GM18909 (cell line): ENCODE measurements around the gene LRRC4B.

ENCODE experiments used
- ATAC-seq: cut with Tn5 transposase; IDR thresholded peaks from one replicate; pipeline ENCODE4 v1.9.1; 2021; ENCODE audit warnings: mild to moderate bottlenecking; ENCODE audit not compliant: unreplicated experiment, poor library complexity

The LRRC4B gene

DNA sequence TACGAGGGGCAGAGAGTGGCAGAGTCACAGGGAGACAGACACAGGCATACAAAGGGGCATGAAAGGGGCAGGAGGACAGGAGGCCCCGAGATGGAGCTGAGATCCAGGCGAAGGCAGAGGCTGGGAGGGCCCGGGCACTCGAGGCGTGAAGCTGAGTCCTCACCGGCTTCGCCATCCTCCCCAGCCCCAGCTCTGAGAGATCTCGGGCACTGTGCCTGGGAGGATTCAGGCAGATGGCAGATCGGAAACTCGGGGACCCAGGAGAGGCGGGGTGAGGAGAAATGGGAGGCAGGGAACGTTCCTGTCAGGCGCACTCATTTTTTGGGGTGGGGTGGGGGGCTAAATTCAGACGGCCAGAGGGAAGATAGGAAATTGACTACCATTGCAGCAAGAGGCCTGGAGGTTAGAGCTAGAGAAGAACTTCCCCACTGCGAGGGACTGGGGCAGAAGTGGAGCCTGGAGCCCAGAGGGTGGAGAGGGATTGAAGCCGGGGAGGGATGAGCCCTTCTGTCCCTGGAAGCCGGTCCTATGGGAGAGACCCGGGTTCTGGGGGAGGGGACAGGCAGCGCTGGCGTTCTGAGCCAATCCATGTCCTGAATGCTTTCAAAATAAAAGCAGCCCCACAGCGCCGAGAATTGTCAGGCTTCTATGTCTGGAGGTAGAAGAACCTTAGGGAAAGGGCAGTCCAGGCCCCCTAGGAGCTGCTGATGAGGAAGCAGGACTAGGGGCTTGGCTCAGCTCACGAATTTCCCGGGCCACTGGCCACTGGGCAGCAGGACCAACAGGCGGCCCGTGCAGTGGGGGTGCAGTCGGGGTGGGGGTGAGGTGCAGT, 12.6 kb downstream of the LRRC4B start:
- no peak for ATAC-seq

DNA sequence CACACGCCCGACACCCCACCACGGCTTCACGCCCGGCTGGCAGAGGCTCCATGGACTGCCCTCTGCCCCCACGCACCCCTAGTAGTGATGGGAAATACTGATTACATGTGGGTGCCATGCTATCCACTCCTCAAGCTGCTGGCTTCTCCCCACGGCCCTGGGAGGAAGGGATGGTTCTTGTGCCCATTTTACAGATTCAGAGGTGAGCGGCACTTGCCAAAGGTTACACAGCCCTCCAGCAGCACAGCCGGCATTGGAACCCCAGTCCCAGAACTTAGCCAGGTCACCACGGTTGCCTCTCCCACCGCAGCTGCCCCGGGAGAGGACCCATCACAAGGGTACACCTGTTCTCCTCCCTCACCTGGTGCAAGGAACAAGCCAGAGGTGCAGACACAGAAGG, 13.2 kb downstream of the LRRC4B start:
- ATAC-seq: no peak

DNA sequence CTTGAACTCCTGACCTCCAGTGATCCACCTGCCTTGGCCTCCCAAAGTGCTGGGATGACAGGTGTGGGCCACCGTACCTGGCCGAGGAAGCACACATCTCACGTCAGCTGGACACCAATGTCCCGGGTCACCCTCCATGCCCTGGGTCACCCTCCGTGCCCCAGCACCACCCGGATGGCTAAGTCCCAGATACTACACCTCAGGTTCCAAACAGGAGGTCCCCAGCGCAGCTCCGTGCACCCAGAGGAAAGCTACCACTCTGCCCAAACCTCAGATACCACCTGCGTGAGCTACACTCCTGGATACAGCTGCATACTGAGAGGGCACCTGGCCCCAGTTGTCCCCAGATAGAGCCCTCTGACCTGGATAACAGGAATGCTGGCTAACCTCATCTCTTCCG, 14.0 kb downstream of the LRRC4B start:
- no peak for ATAC-seq

DNA sequence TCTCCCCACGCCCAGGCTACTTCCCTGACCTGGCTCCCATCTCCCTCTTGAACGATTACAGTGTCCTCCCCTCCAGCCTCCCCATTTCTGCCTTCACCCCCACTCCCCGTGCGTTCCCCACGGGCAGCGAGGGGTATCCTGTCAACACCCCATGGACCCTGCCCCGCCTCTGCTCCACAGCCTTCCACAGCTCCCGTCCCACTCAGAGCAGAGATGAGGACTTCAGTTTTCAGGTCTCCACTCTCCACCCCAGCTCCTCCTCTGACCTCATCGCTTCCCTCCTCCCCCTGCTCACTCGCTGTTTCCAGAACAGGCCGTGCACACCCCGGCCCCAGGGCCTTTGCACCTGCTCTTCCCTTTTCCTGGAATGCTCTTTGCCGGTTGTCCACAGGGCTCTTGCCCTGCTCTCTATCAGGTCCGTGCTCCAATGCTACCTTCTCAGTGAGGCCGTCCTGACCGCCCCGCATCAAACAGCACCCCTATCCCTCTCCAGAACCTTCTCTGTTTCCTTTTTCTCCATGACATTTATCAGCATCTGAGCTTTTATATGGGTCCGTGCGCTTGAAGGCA, 15.0 kb downstream of the LRRC4B start:
- no peak for ATAC-seq

DNA sequence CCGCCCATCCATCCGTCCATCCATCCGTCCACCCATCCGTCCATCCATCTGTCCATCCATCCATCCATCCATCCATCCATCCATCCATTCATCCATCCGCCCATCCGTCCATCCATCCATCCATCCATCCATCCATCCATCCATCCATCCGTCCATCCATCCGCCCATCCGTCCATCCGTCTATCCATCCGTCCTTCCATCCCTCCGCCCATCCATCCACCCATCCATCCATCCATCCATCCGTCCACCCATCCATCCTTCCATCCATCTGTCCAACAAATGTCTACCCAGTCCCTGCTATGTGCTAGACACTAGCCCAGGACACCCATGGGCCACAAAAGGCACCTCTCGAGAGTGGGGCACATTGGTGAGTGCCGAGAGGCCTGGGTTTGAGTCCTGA, 15.7 kb downstream of the LRRC4B start:
- no peak for ATAC-seq

DNA sequence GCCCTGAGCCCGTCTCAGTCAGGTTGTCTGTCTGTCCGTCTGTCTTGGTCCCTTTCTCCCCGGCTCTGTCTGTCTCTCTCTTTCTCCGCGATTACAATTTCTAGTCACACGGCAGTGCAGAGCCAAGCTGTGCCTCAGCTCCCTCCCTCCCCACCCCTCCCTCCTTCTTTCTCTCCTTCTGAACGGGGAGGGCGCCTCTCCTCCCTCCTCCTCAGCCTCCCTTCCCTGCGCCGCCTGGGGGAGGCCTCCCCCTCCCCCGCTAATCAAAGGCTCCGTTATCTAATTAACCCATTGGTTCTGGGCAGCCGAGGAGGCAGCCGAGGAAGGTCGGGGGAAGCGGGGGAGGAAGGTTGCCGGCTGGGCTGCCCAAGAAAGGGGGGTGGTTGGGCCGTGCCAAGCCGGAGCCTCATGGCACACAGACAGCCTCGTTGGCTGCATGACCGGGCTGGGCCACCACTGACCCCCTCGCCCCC, 16.5 kb downstream of the LRRC4B start:
- ATAC-seq: no peak

DNA sequence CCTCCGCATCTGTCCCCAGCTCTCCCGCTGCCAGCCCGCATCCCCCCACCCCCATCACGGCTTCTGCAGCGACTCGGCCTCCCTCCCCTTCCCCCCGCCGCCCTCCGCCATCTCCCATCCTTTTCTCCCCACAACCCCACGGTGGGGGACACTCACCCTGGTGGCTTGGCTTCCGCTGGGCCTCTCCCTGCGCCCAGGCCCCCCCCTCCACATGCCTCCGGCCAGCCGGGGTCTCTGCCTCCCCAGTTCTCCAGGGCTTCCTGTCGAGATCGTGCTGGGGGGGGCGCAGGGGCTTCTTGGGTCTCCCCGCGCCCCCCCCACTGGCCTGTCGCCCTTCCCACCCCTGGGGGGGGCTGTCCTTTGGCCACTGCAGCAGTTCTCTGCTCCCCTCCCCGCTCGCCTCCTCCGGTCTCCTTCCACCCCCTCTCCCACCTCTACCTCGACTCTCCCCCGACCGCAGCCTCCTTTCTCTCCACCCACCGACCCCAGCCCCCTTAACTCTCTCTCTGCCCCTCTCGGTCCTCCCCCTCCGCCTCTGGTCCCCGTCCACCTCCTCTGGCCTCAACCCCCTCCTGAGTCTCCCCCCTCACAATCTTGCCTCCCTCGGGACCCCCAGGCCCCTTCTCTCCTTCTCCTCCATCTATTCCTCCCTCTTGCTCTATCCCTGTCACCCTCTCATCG, 17.1 kb downstream of the LRRC4B start:
- no peak for ATAC-seq

DNA sequence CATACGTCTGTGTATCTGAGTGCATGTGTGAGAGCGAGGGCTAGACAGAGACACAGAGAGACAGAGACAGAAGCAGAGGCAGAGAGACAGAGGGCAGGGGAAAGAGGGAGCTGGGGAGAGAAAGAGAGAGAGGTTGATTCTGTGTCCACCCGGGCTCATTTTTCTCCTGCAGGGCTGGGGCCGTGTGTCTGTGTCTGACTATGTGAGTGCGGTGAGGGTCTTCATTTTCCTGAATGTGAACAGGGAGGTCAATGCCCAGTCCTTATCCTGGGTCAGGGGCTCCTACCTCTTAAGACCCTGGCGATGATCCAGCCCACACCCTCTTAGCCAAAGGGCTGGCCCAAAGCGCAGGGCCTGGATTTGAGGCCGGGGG, 17.7 kb downstream of the LRRC4B start:
- no peak for ATAC-seq

DNA sequence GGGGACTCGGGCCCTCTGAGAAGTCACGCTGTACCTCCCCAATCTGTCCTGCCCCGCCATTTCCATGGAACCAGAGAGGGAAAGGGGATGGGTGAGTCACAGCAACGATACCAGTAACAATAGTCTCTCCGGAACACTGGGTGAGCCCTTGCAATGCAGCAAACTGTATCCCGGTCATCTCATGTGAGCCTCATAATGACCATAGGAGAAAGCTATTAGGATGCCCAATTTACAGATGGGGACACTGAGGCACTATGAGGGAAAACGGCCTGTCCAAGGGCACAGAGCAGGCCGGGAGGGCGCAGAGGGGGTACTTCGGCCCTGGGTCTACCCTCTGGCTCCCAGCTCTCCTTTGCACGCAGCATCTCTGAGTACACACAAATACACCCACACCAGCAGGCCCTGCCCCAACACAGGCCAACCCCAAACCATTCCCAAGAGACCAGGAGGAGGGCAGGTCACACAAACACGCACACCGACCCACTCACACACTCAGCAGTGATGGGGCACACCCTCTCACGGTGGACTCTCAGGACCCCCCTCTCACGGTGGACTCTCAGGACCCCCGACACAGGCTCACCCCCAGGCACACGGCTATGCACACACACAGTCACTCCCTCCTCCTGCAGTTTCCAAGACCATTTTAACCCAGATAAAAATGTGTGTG, 18.2 kb downstream of the LRRC4B start:
- ATAC-seq: no peak

DNA sequence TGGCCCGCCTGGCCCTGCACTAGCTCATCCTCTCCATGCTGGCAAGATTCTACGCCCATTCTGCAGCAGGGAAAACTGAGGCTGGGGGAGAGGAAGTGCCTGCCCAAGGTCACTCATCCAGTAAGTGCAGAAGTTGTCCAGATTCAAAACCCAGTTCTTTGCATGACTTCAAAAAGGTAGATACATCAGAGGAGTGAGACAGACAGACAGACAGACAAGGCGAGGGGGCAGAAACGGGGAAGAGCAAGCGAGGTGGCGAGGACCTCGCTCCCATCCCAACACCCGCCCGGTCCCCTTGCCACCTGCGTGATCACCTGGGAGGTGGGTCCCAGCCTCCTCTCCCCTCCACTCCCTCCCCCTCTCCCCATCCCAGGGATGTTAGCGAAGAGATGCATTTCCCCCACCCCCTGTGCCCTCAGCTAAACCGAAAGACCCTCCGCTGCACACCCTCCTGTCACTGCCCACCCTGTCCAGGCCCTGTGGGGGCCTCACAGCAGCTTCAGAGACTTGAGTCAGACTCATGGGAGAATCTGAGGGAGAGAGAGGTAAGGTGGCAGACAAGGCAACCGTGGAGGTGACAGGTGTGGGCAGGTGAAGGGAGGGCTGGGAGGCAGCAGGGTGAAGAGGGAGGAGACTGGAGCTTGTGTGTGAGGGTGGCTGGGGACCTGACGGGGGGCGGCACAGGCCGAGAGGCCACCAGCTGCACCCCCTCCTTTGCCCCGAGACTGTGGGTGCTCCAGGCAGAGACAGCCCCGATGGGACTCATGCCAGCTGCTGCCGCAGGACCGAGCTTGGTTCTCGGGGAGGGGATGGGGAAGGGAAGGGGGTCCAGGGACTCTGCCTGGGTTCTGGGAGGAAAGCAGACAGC, 18.9 kb downstream of the LRRC4B start:
- ATAC-seq: no peak

DNA sequence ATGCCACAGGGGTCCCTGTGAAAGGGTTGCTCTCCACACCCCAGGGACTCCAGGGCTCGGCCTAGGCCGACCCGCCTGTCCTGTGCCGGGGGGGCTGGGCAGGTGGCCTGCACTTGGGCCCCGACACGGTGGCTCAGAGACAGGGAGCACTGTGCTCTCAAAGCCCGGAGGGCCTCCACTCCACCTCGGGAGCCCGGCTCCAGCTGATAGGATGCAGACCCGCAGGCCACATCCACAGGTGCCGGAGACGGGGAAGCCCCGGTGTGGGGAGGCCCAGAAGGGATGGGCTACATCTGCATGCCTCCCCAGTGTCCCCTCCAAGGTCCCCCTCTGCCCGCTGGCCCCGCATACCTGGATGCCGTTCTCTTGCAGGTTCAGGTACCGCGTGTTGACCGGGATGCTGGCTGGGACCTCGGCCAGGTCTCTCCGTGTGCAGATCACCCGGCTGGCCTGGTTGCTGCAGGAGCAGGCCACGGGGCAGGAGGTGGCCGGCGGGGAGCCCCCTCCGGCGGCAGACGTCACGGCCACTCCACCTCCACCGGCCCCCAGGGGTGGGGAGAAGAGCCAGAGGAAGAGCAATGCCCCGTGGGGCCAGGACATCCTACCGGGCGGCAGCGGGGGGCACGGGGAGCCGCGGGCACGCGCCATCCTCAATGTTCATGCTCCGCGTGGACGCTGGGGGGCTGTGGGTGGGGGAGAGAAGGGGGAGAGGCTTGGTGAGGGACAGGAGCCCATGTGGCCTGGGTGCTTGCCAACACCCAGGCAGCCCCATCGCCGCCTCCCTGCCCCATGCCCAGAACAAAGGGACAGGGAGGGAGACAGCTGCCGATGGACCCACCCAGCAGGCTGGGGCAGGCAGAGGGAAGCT, 19.8 kb downstream of the LRRC4B start:
- no peak for ATAC-seq

DNA sequence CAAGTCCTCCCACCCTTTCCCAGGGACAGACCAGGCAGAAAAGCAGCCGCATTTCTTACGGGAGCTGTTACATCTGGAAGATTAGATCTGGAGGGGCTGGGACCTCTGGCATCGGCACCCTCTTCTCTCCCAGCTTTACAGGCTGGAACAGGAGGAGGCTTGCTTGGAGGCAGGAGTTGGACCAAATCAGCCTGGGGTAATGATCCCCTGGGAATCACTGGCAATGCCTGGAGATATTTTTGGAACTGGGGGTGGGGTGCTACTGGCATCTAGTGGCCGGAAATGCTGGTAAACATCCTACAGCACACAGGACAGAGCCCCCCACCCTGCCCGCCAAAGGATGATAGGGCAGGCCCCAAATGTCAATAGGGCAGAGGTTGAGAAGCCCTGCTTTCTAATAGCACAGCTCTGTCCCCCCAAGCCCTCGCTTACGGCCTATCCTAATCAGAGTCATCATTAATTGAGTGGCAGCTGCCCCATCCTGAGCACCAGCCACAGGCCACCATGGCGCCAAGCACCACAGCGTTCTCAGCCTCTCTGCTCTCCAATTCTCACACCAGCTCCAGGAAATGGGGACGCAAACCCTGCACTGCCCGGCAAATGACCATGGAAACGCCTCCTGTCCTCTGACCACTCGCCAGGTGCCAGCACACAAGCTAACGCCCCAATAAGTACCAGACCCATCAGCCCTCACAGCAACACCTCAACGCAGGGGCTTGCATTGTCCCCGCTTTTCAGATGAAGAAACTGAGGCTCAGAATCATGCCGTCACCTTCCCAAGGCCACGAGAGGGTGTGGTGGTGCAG, 20.6 kb downstream of the LRRC4B start:
- ATAC-seq: no peak

DNA sequence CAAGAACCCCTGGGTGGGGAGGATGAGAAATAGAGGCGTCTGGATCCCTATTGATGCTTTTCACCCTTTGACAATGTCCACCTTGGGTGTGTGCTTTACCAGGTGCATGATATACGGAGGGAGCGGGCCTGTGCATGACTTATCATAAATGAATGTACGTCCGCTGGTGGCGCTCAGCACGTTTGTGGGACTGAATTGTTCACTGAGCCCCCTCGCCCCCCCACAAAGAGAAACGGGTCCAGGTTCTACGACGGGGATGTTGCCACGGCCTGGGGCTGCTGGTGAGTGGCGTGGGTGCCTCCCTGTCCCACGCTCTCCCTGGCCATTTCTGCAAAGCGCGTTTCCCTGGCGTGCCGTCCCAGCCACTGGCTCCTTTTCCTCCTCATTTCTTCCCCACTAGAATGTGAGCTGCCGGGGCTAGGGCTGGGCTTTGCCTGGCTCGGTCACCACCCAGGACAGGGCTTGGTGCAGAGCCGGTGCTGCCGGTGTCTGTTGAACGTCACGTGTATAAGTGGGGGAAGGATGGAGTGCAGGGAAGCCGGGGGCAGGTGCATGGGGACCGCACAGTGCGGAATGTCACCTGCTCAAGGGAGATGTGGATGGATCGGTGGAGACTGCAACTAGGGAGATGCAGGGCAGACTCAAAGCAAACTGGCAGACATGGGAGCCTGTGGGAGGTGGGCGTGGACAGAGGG, 21.6 kb downstream of the LRRC4B start:
- no peak for ATAC-seq

DNA sequence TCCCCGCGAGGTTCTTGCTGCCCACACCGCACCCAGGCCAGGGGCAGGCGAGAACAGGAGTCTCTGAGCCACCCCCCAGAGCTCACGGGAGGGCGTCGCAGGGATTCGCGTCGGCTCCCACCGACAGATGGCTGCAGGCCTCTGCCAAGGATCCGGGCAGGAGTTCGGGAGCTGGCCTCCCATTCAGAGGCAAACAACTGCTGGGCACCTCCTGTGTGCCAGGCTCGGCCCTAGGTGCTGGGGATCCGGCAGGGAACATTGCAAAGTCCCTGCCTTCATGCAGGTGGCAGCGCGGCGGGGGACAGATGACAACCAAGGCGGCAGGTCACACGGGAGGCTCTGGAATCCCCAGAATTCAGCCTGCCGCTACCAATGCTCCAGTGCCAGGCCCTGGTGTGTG, 25.3 kb downstream of the LRRC4B start:
- ATAC-seq: no peak

DNA sequence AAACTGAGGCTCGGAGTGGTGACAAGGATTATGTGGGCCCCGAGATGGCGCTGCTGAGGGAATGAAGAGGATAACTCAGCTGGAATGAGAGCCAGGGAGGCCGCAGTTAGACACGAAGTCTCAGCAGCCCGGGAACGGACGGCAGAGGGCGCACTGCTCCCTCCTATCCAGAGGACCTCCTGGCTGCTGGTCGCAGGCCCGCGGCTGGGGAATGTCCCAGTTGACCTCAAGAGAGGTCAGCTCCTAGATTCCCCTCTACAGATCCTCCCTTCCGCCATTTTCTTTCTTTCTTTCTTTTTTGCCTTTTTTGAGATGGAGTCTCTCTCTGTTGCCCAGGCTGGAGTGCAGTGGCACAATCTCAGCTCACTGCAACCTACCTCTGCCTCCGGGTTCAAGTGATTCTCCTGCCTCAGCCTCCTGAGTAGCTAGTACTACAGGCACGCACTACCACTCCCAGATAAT, 30.4 kb downstream of the LRRC4B start:
- ATAC-seq: no peak

DNA sequence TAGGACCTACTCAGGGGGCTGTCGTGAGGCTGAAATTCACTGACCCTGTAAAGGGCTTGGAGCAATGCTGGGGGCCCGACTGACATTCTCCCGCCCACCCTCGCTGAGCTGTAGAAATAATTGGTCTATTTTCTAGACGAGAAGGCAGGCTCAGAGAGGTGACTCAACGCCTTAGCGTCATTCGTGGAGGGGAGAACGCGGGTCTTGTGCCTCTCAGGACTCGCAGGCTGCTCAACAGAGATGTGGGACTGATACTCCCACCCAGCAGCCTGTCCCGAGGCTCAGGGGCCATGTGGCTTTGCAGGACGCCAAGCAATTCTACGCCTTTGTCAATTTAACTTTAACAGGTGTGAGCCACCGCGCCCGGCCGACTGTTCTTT, 30.9 kb downstream of the LRRC4B start:
- no peak for ATAC-seq

DNA sequence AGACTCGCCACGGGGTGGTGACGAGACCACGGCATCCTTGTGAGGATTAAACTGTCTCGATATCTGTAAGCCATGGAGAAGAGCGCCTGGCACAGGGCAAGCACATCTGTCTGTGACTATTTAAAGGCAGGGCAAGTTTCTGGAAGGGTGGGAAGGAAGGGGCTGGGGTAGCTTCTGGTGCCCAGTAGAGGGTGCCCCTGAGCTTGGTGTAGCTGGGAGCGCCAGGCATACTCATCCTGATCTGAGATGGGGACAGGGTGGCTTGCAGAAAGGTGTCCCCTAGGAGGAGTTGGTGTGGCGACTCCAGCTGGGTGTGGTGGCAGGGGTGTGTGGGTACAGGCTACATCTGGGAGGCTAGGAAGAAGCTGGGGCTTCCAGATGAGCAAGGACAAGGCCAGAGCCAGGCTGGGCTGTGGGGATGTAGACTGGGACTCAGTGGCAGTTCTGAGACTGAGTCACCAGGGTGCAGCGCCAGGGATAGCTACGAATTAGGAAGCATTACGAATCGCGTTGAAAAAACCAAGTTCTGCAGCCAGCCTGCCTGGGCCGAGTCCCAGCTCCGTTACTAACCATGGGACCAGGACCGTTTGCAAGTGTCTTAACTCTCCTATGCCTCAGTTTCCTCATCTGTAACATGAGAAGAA, 31.5 kb downstream of the LRRC4B start:
- ATAC-seq: no peak
